Hepatocyte (in vitro differentiated cells): ENCODE data around the gene SMIM10L2A.

Experiments
- EZH2 ChIP-seq: fragments of 200-600 bp; sonication (generic); IDR thresholded peaks from 2 replicates; pipeline ENCODE4 v1.6.1; 2016; ENCODE audit warnings: antibody characterized with exemption, mild to moderate bottlenecking, borderline replicate concordance
- EZH2phosphoT487 ChIP-seq: fragments of 200-600 bp; sonication (generic); IDR thresholded peaks from one replicate; pipeline ENCODE4 v1.6.1; 2018; ENCODE audit warnings: antibody characterized with exemption, mild to moderate bottlenecking, low read depth, moderate library complexity; ENCODE audit not compliant: unreplicated experiment, severe bottlenecking
- TF ChIP-seq, protein P1 (sequence below): fragments of 200-600 bp; sonication (generic); IDR thresholded peaks from 2 replicates; pipeline ENCODE4 v1.5.1; 2016; ENCODE audit warnings: antibody characterized with exemption, mild to moderate bottlenecking; ENCODE audit not compliant: poor library complexity

DNA sequence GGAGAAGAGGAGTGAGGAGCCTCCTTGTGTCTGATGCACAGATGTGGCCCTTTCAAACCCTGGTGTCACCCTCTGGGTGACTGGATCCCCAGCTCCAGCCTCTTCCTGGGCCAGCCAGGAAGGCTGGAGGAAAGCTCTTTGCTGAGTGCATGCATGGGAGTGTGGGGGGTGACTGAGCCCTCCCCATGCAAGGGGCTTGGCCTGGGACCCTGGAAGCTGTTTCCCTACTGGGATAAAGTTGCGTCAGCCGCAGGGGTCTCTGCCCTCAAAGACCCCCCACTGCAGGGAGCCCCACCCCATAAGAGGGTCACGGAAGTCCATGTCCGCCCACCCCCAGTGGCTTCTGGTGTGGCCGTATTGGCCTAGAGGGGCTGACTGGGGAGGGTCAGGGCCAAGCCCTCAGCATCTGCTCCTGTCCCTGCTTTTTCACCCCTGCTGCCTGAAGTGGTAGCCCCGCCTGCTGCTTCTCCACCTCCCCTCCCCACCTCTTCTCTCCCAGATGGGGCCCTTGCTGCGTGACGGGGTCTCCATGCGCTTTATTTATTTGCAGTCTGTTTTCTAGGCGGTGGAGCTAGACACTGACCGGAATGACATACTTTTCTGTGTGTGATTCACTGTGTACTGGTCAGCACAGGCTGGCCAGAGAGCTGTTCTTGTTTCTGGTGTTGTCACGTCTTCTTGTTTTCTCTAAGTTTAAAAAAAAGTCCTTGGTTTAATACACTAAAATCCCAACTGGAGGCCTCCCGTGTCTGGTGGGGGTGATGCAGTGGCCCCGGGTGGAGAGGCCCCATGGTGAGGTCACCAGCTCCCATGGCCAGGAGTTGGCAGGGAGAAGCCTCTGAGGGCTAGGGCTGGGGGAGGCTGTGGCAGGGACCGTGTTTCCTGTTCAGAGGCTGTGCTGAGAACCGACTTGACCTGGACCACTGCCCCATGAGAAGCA lies 3.6 kb downstream of the SMIM10L2A start:
- TF ChIP-seq, protein P1, sequence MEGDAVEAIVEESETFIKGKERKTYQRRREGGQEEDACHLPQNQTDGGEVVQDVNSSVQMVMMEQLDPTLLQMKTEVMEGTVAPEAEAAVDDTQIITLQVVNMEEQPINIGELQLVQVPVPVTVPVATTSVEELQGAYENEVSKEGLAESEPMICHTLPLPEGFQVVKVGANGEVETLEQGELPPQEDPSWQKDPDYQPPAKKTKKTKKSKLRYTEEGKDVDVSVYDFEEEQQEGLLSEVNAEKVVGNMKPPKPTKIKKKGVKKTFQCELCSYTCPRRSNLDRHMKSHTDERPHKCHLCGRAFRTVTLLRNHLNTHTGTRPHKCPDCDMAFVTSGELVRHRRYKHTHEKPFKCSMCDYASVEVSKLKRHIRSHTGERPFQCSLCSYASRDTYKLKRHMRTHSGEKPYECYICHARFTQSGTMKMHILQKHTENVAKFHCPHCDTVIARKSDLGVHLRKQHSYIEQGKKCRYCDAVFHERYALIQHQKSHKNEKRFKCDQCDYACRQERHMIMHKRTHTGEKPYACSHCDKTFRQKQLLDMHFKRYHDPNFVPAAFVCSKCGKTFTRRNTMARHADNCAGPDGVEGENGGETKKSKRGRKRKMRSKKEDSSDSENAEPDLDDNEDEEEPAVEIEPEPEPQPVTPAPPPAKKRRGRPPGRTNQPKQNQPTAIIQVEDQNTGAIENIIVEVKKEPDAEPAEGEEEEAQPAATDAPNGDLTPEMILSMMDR = no peak
- TF ChIP-seq EZH2 (no peak), EZH2phosphoT487 (no peak)
